Activated CD4-positive, alpha-beta T cell treated with anti-CD3 and anti-CD28 coated beads for 48 hours (primary cell): ENCODE data around the gene CCDC146.

ENCODE experiments used
- DNase-seq: peaks from one replicate; pipeline ENCODE4 v3.0.0-alpha.2; 2020

Gene CCDC146

GRCh38 chr7:77295549-77295948, 173.1 kb downstream of the CCDC146 start:
- no peak for DNase-seq

GRCh38 chr7:77306231-77307067, 184.0 kb downstream of the CCDC146 start:
- no peak for DNase-seq

DNA sequence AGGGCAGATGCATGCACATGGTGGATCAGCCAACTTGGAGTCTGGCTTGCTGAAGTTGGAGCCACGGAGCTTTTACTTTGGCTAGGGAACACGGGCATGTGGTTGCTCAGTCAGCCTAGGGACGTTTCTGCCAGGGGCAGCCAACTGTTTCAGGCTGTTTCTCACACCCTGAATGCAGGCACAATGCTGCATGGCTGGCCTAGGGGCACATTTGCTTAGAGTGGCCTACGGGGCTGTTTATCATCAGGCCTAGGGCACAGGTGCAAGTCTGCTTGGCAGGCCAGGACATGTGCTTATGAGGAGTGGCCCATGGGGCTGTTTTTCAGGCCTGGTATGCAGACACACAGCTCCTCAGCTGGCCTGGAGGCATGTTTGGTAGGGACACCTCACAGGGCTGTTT, 186.4 kb downstream of the CCDC146 start:
- no peak for DNase-seq

DNA sequence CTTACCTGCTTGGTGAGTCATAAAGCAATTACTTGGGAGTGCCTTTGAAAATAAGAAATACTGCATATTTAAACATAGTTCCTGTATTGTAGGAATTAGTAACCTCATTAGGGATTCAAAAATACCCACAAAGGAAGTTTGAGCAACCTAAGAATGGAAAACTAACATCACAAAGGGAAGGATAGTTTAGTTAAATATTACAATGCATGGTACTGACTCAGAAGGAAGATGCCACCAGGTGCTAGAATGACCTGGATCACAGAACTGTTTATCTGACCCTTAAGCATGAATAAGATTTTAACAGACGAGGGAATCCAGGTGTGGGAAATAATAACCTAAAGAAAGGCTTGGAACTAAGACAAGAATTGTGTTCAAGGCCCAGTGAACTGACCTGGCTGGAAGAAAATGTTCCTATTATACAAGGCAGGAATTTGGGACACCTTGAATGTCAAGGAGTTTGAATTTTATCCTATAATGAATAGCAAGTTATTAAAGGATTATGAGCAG, 187.4 kb downstream of the CCDC146 start:
- DNase-seq: no peak

DNA sequence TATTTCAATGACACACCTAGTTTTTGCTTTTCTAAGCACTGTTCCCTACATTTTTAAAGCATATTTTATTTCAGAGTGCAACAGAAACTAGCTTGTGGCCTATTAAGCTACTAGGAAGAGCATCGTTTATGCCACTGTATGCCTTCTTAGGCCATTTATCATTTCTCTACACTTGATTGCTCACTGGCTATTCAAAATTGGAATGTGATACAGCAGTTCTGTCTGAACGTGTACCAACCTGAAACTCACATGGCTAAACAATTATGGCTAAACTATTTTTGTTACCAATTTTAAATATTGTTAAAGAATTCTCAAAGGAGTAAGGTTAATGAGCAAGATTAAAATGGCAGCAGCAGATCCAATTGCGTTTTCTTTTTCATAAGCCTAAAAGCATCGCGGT, 188.6 kb downstream of the CCDC146 start:
- no peak for DNase-seq

GRCh38 chr7:77313085-77313484, 190.7 kb downstream of the CCDC146 start:
- DNase-seq: no peak

DNA sequence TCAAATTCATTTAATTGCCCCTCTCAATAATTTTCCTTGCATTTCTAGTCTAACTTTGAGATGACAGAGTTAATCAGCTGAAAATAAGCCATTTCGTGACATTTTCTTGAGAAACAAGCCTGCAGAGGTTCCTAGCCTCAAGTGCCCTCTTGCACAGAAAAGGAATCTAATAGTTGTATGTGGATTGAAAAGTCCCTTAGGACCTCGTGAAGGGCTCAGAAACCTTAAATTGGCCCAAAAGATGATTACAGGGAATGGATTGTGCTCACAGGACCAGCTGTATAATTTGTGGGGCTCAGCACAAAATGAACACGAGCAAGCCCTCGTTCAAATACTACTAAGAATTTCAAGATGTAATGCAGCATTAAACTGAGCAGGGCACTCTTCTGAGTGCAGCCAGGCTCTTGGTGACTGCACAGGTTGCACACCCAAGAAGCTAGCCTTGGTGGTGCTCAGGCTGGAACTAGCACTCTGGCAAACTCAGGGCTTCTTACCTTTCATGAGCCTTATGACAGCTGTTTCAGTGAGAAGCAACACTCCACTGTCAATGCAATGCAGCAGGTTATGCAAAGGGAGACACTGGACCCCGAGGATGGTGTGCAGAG, 191.6 kb downstream of the CCDC146 start:
- DNase-seq: no peak

DNA sequence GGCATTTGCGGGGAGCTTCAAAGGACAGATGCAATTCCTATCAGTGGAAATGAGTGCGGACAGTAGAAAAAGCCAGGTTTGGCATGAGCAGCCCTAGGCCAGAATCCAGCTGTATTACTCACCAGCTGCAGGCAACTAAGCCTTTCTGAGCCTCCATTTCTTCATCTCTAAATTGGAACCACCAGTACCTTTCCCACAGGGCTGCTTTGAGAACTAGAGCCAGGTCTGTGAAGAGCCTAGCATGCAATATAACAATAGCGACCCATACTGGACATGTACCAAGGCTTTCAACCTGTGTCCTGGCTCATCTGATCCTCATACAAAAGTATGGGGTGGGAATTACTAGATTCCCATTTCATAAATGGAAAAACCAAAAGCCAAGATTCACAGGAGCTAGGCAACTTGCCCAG, 192.8 kb downstream of the CCDC146 start:
- DNase-seq: no peak

DNA sequence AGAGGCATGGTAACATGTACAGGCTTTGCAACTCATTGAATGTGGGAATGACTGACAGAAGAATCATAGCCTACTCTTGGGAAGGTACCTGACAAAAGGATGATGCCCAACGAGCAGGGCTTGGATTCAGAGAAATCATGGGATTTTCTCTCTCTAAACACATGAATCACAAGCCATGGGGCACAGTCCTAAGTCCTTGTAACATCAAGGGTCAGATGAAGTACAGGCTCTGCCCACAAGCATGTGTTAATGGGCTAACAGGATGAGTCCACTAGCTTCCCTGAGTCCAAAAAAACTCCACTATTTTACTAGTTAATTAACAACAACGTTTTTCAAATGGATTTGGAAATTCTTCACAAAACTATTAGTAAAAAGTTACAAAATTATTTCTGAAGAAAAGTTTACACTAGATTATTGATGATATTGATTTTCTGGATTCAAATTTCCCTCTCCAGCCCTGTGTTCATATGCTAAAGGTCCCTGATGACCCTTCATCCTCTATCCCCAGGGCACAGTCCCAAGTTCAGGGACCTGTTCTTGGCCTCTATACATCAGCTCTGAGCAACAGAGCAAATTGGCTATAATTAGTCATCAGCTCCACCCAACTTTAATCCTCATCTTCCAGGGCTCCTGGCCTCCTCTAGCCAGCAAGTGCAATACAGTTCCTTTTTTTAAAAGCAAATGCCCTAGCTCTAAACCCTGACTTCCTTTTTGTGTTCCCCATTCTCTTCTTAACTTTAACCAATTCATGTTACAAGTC, 194.0 kb downstream of the CCDC146 start:
- no peak for DNase-seq

- DNase-seq: no peak
Observed at GRCh38 chr7:77318019-77318418, 195.6 kb downstream of the CCDC146 start.

GRCh38 chr7:77320137-77320536, 197.7 kb downstream of the CCDC146 start:
- DNase-seq: no peak

DNA sequence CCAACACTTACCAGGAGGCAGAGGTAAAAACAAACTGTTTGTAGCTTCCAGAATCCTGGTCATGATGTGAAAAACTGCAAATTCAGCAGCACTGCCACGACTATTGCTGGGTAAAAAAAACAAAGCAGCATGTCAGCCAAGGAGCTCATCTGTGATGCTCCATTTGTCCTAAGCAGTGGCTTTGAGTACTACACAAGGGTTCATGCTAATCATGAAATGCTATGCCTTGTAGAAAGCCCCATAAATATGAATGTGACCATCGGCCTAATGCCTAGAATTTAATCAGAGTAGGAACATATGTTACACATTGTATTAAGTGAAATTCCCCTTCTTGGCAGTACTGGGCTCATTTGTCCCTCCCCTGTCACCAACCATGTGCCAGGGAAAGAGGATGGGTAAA, 198.3 kb downstream of the CCDC146 start:
- DNase-seq: no peak

DNA sequence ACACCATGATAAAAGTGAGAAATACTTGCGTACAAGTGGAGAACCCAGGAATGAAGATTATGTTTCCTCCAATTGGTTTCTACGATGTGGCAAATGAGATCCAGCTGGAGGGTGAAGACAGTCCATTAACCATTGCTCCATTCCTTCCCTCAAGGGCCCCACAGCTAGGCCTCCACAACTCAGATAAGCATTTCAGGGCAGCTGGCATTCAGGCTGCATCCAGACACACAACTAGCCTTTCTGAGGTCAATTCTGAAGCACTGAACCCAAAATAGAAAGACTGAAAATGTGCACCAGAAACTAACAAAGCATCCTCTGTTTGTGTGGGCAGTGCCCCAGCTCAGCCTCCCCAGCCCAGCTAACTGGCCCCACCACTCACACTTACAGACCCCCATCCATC, 198.9 kb downstream of the CCDC146 start:
- no peak for DNase-seq

GRCh38 chr7:77326131-77326530, 203.7 kb downstream of the CCDC146 start:
- DNase-seq: no peak

GRCh38 chr7:77327067-77327931, 204.9 kb downstream of the CCDC146 start:
- DNase-seq: no peak

- peak; percentile 21 for DNase-seq
Observed at GRCh38 chr7:77327932-77328628, 205.7 kb downstream of the CCDC146 start.

DNA sequence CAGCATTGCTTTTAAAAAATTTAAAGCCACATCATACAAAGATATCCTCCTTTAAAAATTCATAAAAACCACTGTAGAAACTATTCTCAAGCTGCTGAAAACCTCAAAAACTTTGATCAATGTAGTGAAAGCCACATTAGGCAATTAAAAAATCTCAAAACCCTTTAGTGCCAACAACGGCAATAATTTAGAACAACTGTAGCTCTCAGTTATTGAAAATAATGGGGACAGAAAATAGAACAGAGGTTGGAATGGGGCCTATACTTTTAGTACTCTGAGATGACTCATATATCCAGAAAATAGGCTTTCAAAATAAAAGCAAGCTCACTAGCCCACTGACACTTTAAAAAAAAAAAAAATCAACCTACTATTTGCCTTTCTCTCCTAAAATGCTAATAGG, 206.3 kb downstream of the CCDC146 start:
- no peak for DNase-seq

- DNase-seq: no peak
Observed at GRCh38 chr7:77329466-77330168, 207.2 kb downstream of the CCDC146 start.

DNA sequence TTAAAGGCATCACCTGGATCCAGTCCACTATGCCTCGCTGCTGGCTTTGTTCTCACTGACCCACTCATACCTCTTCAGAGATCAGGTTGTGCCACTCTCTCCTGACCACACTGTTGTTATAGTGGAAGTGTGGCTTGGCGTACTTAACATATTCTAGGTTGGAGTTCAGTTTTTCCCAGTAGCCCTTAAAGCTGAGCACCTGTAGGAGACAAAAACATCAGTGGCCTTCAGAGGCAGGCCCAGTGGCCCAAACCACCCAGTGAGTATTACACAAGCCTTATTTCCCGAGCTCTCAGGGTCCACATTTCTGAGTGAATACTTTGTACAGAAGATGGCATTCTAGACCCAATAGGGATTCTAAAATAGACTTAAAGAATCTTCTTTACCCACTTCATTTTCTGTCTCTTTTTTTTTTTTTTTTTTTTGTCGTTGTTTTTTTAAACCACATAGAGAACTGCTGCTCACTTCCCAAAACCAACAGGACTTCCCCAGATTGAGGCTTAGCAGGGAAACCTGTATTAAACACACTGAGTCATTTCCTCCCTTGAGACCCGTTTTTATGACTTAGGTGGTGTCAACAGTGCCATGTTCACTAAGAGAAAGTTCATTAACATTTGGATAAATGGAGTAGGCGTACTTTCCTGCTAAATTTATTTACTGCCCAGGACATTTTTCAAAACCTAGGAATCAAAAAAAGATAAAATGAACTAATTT, 207.9 kb downstream of the CCDC146 start:
- peak; percentile 9 for DNase-seq

- peak; percentile 68 for DNase-seq
Observed at GRCh38 chr7:77331938-77332695, 209.7 kb downstream of the CCDC146 start.
